ENCODE measurements around the gene TSC1. TPM values are rescaled to one million over a fixed set of nuclear protein-coding genes. Genes with fewer than 3 reads are reported as not detected.

Gene TSC1
- total RNA-seq, 1 donor from 2014 or later: 20.8 TPM

DNA sequence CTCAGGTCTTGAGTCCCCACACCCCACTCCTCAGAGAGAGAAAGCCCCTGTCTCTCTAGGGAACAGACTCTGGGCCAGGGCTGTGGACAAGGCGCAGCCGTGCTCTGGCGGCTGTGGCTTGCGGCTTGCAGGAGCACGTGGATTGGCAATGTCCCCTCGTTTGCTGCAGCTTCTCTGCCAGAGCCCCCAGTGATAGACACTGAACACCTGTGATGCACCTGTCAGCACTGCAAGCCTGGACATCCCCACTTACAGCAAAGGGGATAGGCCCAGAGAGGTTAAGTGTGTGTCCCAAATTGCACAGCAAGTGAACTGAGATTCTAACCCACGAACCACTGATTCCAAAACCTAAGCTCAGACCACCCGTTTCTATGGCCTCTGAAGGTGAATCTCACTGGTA is 41.1 kb upstream of the TSC1 start:
- FAIRE-seq (no peak), DNase-seq (ENCODE audit: low read depth) (no peak)
- H3K36me3 ChIP-seq (ENCODE audit: control insufficient read depth, insufficient read depth, low read length): no peaks in the 10 kb centered on the region
- TF ChIP-seq, protein P1, sequence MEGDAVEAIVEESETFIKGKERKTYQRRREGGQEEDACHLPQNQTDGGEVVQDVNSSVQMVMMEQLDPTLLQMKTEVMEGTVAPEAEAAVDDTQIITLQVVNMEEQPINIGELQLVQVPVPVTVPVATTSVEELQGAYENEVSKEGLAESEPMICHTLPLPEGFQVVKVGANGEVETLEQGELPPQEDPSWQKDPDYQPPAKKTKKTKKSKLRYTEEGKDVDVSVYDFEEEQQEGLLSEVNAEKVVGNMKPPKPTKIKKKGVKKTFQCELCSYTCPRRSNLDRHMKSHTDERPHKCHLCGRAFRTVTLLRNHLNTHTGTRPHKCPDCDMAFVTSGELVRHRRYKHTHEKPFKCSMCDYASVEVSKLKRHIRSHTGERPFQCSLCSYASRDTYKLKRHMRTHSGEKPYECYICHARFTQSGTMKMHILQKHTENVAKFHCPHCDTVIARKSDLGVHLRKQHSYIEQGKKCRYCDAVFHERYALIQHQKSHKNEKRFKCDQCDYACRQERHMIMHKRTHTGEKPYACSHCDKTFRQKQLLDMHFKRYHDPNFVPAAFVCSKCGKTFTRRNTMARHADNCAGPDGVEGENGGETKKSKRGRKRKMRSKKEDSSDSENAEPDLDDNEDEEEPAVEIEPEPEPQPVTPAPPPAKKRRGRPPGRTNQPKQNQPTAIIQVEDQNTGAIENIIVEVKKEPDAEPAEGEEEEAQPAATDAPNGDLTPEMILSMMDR (IDR thresholded peaks at IDR 0.05; ENCODE audit: insufficient read depth, low read length, severe bottlenecking): no peak
- peaks cover 3% of the 10 kb centered on the region for H3K27me3 ChIP-seq (ENCODE audit: control insufficient read depth, insufficient read depth, low read length)
- H3K4me3 ChIP-seq (ENCODE audit: low read depth, low read length): no peak overlapping the region

DNA sequence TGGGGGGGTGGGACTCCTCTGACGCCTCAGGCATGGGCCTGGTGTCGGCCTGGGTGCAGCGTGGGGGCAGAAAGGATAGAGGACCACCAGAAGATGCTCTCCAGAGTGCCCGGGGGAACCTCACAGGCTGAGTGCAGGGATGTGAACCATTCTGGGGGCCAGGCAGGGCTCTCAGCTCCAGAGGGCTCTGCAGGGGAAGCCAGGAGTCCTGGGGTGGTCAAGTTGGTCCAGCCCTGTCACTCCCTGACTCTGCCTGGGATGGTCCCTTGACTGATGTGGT is 40.6 kb upstream of the TSC1 start:
- DNase-seq (ENCODE audit: low read depth) (no peak), FAIRE-seq (no peak)
- H3K4me3 ChIP-seq (ENCODE audit: low read depth, low read length): no peak overlapping the region
- TF ChIP-seq, protein P1 (IDR thresholded peaks at IDR 0.05; ENCODE audit: insufficient read depth, low read length, severe bottlenecking): no peak
- peaks cover 6% of the 10 kb centered on the region for H3K27me3 ChIP-seq (ENCODE audit: control insufficient read depth, insufficient read depth, low read length)
- no peaks in the 10 kb centered on the region for H3K36me3 ChIP-seq (ENCODE audit: control insufficient read depth, insufficient read depth, low read length)

DNA sequence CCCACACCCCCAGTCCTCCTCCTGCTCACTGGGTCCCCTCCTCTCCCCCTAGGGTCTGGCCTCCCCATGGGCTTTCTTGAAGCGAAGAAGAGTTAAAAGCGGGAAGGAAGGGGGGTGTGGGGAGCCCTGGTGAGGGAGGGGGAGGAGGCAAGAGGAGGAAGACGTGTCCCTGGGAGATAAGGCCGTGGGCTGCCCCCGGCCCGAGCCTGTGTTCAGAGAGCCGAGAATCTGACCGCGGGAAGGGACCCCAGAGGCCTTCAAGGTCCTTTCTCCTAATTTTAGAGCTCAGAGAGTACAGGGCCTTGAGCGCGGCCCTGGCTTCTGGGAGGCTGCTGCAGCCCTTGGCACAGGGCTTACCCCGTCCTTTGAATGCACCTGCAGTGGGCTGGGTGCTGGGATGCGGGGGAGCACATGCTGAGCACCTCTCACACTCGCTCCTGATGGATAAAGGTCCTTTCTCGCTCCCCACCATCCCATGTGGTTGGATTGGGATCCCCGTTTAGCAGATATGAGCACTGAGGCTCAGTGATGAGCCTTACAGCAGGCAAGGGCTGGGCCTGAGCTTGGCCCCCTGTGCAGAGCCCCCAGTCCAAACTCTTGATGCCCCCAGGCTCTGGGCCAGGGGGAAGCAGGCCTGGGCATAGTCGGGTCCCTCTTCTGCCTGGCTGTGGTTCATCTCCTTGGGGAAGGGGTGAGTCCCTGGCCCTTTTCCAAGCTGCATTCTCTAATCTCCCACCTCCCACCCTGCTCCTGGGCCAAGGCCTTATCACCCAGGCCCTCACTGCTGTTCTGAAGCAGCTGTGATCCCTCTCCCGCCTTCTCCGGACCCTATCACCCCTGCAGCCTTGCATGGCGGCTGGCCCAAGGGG is 40.0 kb upstream of the TSC1 start:
- no peak for FAIRE-seq
- no peak for DNase-seq (ENCODE audit: low read depth)
- Histone ChIP-seq H3K4me3 (ENCODE audit: low read depth, low read length) (no peak overlapping the region), H3K27me3 (ENCODE audit: control insufficient read depth, insufficient read depth, low read length) (peaks cover 8% of the 10 kb centered on the region), H3K36me3 (ENCODE audit: control insufficient read depth, insufficient read depth, low read length) (no peaks in the 10 kb centered on the region)
- TF ChIP-seq, protein P1 (IDR thresholded peaks at IDR 0.05; ENCODE audit: insufficient read depth, low read length, severe bottlenecking): no peak

DNA sequence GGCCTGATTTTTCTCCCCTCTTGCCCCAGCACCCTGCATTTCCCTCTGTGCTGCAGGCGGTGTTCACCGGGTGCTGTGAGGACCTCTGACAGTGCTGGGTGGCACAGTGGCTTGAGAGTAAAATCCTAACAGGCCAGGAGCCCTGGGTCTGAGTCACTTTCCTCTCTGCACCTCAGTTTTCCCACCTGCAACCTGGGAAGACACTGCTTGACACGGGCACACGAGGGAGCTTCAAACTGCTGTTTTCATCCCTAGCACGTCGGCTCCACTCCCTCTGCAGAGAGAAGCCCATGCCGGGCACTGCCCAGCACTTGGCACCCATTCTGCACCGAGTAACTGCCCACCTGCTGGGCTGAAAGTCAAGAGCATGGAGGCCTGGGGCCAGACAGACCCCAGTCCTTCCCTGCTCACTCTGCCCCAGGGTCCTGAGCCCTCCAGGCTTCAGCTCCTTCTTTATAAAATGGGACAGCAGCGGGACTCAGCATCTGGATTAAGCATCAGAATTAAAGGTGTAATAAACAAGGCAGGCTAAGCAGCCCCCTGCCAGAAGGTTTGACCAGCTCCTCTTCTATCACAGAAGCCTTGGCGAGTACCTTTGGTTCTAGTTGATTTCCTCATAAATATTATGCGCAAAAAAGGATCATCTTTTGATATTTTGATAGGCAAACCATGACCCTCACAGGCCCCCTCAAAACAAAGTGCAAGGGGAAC is 39.2 kb upstream of the TSC1 start:
- DNase-seq (ENCODE audit: low read depth) (no peak), FAIRE-seq (no peak)
- TF ChIP-seq, protein P1 (IDR thresholded peaks at IDR 0.05; ENCODE audit: insufficient read depth, low read length, severe bottlenecking): no peak
- H3K36me3 ChIP-seq (ENCODE audit: control insufficient read depth, insufficient read depth, low read length): no peaks in the 10 kb centered on the region
- H3K27me3 ChIP-seq (ENCODE audit: control insufficient read depth, insufficient read depth, low read length): peaks cover 13% of the 10 kb centered on the region
- H3K4me3 ChIP-seq (ENCODE audit: low read depth, low read length): no peak overlapping the region

DNA sequence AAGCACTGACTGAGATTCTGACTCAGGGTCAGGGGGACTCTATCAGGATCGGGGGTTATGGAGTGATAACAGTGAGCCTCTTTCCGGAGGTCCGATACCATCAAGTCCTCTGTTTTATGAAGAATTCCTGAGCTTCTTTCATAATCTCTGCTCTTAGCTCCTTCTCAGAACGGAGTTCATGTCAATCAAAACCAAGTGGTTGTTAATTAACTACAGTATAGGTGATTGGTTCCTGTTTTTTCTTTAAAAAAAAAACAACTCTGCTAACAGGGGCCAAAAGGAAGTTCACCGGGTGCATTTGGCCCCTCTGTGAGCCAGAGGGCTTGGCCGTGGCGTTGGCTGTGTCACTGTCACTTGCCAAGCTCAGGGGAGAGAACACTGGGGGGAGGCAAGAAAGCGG is 38.0 kb upstream of the TSC1 start:
- peaks cover 15% of the 10 kb centered on the region for H3K27me3 ChIP-seq (ENCODE audit: control insufficient read depth, insufficient read depth, low read length)
- no peak for FAIRE-seq

More for the DNA sequence above, 38.0 kb upstream of the TSC1 start:
- TF ChIP-seq, protein P1 (IDR thresholded peaks at IDR 0.05; ENCODE audit: insufficient read depth, low read length, severe bottlenecking): no peak
- no peak overlapping the region for H3K4me3 ChIP-seq (ENCODE audit: low read depth, low read length)
- H3K36me3 ChIP-seq (ENCODE audit: control insufficient read depth, insufficient read depth, low read length): no peaks in the 10 kb centered on the region
- no peak for DNase-seq (ENCODE audit: low read depth)

All from bronchial epithelial cell (primary cell).